22Rv1 (cell line): Measurements from ENCODE around the gene MARCHF3.
"Not testable (repeated sequence)": the region's sequence is repeated elsewhere in the genome, so short reads cannot be mapped to it uniquely, and the experiment has no call there.

Experiments
- CTCF ChIP-seq: fragments of 450-650 bp; IDR thresholded peaks from 2 replicates; pipeline ENCODE4 v1.5.1; 2017; ENCODE audit warnings: mild to moderate bottlenecking
- ZFX ChIP-seq: fragments of 450-650 bp; IDR thresholded peaks from 2 replicates; pipeline ENCODE4 v1.6.1; 2017; ENCODE audit warnings: antibody characterized with exemption, borderline replicate concordance

GRCh38 chr5:126845470-126846070, 184.8 kb downstream of the MARCHF3 start:
- TF ChIP-seq CTCF, ZFX: not testable (repeated sequence)
